HG03521 (cell line): ENCODE data around the gene ARL13A.
"Not testable (repeated sequence)": the region's sequence is repeated elsewhere in the genome, so short reads cannot be mapped to it uniquely, and the experiment has no call there.

Experiments
- ATAC-seq: cut with Tn5 transposase; IDR thresholded peaks from one replicate; pipeline ENCODE4 v1.9.1; 2021; ENCODE audit warnings: mild to moderate bottlenecking, moderate library complexity; ENCODE audit not compliant: unreplicated experiment

ARL13A gene

DNA sequence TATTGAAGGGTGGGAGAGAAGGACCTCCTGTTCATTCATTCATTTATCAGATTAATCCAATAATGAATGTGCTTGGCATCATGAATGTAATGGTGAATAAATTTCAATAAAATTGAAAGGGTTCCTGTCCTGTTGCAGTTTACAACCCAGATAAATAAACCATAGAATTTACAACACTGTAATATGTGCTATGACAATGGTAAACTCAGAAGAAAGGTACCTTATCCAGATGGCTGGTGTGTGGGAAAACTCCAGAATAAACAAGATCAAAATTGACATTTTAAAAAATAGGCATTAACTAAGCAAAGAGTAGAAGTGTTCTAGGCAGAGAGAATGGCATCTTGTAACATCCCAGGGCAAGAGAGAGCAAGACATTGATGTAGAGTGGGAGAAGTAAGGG lies 15.3 kb downstream of the ARL13A start:
- ATAC-seq, result no peak

DNA sequence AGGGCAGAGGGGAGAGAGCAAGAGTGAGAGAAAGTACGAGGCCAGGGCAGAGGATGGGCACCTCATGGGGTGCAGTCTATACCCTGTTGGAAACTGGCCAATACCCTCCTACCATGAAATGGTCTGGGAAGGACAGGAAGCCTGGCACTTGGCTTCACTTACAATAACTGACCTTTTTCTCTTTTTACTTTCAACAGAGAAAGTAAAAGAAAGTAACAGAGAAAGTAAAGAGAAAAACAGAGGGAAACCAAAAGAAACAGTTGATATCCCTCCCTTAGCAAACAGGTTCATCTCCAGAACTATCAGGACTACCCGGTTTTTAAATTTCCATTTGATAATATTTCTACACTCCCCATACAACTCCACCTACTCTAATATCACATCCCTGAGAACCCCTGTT lies 20.6 kb downstream of the ARL13A start:
- ATAC-seq, result no peak

DNA sequence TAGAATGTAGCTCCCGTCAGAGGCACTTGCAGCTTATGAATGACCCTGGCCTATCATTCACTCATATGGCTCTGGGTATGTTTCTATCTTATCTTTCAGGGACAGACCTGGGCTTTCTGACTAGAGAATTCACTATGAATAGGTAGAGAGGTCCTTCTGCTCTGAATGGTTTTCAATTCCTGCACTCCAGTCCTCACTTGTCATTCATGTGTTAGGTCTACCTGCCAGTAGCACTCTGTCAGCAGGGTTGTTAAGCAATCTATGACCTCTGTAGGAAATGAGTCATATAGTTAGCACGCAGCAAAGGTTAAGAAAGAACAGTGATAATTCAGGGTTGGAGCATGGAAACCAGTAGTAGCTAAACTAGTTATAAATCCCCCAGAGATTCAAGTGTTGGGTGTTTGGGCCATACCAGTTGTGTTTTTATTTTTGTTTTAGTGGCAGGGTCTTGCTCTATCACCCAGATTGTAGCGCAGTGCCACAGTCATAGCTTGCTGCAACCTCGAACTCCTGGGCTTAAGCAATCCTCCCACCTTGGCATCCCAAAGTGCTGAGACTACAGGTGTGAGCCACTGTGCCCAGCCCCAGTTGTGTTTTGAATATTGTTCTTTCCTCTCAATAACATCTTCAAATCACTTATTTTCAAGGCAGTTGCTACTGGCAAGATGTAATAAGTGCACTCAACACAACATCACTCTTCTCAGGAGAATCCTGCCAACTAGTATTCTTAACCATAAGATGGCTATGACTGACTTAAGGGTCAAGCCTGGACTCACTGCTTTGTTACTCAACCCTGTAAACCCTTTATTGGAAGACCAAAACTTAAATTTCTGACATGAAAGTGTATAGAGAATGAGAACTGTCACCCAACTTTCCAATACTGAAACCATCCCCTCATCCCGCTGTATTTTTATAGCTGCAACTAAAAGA lies 25.1 kb downstream of the ARL13A start:
- ATAC-seq, result peak; percentile 80

DNA sequence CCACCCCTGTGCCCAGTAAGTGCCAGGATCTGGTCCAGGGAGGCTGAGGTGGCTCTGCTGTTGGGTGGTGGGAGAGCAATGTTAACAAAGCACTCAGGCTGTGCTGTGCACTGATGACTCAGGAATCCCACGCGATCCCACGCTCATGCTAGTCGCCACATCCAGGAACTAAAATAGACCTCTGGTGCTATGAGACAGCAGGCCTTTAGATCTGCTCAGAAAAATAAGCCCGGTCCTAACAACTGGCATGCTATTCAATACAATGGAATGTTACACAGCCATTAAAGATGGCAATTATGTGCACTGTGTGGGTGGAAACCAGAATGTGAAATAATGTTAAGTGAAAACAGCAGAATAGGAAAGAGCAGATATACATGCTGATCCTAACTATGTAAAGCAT lies 26.0 kb downstream of the ARL13A start:
- ATAC-seq, result no peak

DNA sequence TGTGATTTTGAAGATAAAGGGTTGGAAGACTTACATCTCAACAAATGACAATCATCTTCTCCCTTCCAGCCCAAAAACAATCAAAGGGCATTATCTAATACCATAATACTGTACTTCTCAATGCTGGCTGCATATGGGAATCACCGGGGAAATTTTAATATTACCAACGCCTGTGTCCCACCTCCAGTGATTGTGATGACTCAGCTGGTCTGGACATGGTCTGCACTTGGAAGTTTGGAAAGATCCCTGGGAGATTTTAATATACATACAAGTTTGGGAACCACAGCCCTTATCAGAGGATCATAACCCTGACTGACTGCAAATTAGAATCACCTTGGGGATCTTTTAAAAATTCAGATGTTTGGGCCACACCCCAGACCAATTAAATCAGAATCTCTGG lies 29.9 kb downstream of the ARL13A start:
- ATAC-seq, result no peak

DNA sequence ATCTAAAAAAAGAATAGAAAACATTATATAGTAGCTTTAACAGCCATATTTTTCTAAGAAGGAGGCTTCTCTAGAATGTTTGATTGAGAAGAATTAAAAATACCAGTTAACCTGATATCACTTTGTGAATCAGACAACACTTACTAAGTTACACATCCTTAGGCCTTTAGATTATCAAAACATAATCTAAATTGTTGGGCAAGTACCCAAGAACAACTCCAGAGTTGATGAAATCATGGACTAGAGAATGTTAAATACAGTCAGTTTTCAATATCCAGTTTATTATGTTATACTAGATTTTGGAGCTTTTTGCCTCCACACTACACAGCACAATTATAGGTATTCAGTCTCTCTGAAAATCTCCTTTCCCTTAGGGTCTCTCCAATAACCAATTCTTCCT lies 39.6 kb downstream of the ARL13A start:
- no peak for ATAC-seq

DNA sequence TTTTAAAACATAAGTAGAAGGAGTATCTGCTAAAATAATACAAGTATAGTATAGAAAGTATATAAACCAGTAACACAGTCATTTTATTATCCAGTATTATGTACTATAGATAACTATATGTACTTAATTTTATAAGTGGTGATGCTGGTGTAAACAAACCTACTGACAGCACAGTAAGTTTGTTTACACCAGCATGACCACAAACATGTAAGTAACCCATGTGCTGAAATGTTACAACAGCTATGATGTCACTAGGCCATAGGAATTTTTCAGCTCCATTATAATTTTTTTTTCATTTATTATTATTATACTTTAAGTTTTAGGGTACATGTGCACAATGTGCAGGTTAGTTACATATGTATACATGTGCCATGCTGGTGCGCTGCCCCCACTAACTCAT lies 42.5 kb downstream of the ARL13A start:
- ATAC-seq, result not testable (repeated sequence)

DNA sequence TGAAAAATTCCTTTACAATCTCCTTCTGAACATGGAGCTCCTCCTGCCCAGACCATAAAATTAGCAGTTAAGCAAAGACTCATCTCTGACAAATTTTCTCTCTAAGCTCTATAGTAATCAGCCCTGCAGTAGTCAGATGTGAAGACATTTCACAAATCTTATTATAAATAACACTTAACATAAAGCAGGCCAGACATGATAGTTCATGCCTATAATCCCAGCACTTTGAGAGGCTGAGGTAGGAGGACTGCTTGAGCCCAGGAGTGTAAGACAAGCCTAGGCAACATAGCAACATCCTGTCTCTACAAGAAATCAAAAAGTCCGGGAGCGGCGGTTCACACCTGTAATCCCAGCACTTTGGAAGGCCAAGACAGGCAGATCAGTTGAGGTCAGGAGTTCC lies 52.5 kb downstream of the ARL13A start:
- no peak for ATAC-seq

DNA sequence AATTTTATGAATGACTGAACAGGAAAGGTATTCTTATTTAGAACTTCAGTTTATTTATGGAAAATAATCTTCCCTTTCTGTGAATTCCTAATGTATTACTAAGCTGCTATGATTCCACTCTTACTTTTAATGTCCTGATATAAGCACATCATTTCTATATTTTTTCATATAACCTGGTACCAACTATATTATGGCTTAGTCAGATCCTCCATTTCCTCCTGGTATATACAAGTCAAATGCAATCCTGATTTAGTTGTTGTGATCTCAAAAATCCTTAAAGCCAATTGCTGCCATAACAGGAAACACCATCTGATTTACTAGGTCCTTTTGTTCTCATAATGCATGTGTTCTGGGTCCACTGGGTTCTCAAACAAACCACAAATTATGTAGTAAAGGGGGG lies 55.6 kb downstream of the ARL13A start:
- no peak for ATAC-seq

DNA sequence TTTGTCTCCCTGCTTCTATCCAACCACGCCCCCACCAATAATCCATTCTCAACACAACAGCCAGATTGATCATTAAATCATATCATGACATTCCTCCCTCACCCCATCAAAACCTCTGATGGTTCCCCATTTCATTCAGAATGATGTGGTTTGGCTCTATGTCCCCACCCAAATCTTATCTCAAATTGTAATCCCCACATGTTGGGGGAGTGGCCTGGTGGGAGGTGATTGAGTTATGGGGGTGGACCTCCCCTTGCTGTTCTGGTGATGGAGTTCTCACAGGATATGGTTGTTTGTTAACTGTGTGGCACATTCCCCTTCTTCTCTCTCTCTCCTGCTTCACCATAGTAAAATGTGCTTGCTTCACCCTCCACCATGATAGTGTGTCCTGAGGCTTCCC lies 59.1 kb downstream of the ARL13A start:
- no peak for ATAC-seq

DNA sequence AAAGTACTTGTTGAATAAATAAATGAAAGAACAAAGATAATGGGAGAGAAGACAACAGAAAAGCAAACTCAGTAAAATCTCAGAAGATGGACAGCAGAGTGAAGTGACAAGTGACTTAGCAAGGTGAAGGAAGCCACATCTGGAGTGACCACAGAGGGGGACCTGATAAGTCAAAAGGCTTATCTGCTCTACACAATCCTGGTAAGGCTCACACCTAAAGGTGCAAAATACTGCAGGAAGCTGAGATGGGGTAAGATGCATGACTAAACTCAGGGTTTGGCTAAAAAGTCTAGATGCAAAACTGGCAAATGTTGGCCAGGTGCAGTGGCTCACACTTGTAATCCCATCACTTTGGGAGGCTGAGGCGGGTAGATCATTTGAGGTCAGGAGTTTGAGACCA lies 60.2 kb downstream of the ARL13A start:
- ATAC-seq, result no peak

DNA sequence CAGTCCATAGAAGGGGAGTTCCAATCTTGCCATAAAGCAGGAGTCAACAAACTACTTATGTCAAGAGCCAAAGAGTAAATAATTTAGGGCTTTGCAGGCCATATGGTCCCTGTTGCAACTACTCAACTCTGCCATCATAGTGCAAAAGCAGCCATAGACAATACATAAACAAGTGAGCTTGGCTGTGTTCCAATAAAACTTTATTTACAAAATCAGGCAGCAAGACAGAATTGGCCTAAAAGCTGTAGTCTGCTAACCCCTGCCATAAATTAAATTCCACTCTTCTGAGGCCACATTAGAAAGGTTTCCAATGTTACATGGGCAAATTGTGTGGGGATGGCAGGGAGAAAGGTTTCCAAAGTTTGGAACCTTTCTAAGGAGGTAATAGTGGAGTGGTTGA lies 67.7 kb downstream of the ARL13A start:
- no peak for ATAC-seq

DNA sequence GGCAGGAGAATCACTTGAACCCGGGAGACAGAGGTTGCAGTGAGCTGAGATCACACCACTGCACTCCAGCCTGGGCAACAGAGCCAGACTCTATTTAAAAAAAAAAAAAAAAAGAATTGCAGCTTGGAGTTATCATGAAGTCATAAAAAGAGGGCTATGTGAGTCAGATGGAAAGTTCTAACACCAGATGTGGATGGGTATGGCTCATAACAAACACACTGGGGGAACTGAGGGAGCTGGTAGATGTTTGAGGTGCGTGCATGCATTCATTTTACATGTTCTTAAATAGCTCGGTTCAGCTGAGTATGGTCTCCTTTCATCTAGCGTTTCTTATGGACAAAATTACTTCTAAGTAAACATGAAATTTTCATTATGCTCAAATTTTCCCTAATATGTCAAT lies 70.7 kb downstream of the ARL13A start:
- ATAC-seq, result no peak
